PC-9 (cell line): ENCODE results near the gene PQBP1.
"Not testable (repeated sequence)": the region's sequence is repeated elsewhere in the genome, so short reads cannot be mapped to it uniquely, and the experiment has no call there.

Experiments
- EZH2 ChIP-seq: fragments of 200-600 bp; sonication (generic); IDR thresholded peaks from 2 replicates; pipeline ENCODE4 v1.8.0; 2017; ENCODE audit warnings: antibody characterized with exemption, low read depth
- TF ChIP-seq, protein P1 (sequence below): fragments of 200-600 bp; sonication (generic); conservative IDR thresholded peaks from 2 replicates; pipeline ENCODE4 v1.6.1; 2017; ENCODE audit warnings: mixed run types, antibody characterized with exemption, mild to moderate bottlenecking, moderate library complexity

DNA sequence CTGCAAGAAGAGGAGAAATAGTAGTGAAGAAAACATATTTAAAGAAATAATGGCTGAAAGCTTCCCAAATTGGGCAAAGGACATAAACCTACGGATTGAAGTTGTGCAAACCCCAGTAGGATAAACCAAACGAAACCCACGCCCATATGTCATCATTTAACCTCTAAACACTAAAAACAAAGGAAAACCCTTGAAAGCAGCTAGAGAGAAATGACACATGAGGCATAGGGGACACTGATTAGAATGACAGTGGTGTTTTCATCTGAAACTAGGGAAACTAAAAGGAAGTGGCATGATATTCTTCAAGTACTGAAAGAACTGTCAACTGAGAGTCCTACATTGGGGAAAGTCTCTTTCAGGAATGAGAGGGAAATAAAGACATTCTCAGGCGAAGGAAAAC is 20.8 kb upstream of the PQBP1 start:
- TF ChIP-seq, protein P1, sequence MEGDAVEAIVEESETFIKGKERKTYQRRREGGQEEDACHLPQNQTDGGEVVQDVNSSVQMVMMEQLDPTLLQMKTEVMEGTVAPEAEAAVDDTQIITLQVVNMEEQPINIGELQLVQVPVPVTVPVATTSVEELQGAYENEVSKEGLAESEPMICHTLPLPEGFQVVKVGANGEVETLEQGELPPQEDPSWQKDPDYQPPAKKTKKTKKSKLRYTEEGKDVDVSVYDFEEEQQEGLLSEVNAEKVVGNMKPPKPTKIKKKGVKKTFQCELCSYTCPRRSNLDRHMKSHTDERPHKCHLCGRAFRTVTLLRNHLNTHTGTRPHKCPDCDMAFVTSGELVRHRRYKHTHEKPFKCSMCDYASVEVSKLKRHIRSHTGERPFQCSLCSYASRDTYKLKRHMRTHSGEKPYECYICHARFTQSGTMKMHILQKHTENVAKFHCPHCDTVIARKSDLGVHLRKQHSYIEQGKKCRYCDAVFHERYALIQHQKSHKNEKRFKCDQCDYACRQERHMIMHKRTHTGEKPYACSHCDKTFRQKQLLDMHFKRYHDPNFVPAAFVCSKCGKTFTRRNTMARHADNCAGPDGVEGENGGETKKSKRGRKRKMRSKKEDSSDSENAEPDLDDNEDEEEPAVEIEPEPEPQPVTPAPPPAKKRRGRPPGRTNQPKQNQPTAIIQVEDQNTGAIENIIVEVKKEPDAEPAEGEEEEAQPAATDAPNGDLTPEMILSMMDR = not testable (repeated sequence)
- not testable (repeated sequence) for TF ChIP-seq EZH2
